K562 (cell line): Measurements from ENCODE around the gene RGMA.

Source experiments
- CTCF ChIP-seq, 3 experiments: IDR thresholded peaks in 2 of 3; conservative IDR thresholded peaks in 1 of 3; 2 replicates each; pipeline ENCODE4 v1.5.1; 2011 to 2012; ENCODE audit warnings: low read length in 3 of 3, mild to moderate bottlenecking in 3 of 3, control low read depth in 2 of 3, improper control_type of control experiment in 1 of 3, inconsistent platforms in 1 of 3, low read depth in 1 of 3, mixed read lengths in 1 of 3, moderate library complexity in 1 of 3; ENCODE audit not compliant: insufficient read depth in 2 of 3
- EGR1 ChIP-seq: fragments of 450-650 bp; conservative IDR thresholded peaks from 2 replicates; pipeline ENCODE4 v1.6.1; 2017; ENCODE audit warnings: mild to moderate bottlenecking
- SIN3B ChIP-seq: fragments of 450-650 bp; IDR thresholded peaks from 2 replicates; pipeline ENCODE4 v1.6.1; 2017; ENCODE audit warnings: low read depth, mild to moderate bottlenecking, moderate library complexity
- ZKSCAN1 ChIP-seq: fragments of 150-350 bp; IDR thresholded peaks from 2 replicates; pipeline ENCODE4 v1.6.1; 2016; ENCODE audit warnings: low read depth, low read length
- ZNF408 ChIP-seq: fragments of 250-450 bp; sonication (Bioruptor Pico); IDR thresholded peaks from 2 replicates; pipeline ENCODE4 v1.4.0; 2020; ENCODE audit warnings: low read depth, mild to moderate bottlenecking, moderate library complexity
- ZZZ3 ChIP-seq: fragments of 450-650 bp; IDR thresholded peaks from 2 replicates; pipeline ENCODE4 v1.6.1; 2016; ENCODE audit warnings: antibody characterized with exemption, mild to moderate bottlenecking, moderate library complexity

GRCh38 chr15:93088200-93088980, 621 bp downstream of the RGMA start:
- TF ChIP-seq CTCF (IDR thresholded peaks at IDR 0.05 in 2 of 3, conservative IDR thresholded peaks at IDR 0.05 in 1 of 3; ENCODE audit: insufficient read depth in 2 of 3, low read depth in 1 of 3, low read length in 3 of 3) (no peak), SIN3B (no peak), ZKSCAN1 (no peak), ZZZ3 (no peak), EGR1 (no peak), ZNF408 (CRISPR knock-in tag) (no peak)
